ENCODE measurements around the gene MMRN2.

Gene MMRN2

DNA sequence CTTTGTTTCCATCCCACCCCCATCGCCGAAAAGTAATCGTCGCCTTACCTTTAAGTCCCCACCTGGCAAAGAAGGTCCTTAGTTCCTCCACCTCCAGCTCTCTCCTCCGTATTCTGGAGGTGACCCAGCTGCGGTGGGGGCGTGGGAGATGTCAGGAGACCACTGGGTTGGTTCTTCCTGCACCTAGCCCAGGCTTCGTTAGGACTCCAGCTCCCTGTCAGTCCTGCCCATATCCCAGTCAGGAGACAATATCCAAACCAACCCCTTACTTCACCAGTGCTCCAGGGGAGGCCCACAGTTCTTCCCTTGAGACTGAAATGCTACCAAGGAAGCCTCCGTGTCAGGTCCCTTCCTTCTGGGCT, 11.6 kb upstream of the MMRN2 start:
- no peak for DNase-seq

GRCh38 chr10:86968271-86968993, 11.0 kb upstream of the MMRN2 start, which contains the start of gene ADIRF:
ADIRF (plus strand) TSS chr10:86968482; CDS start chr10:86968545, 63 bp downstream.
- no peak for DNase-seq

- no peak for DNase-seq
Observed at GRCh38 chr10:86967481-86967941, 10.1 kb upstream of the MMRN2 start.

- DNase-seq = no peak
Observed at GRCh38 chr10:86965986-86966654, 8.7 kb upstream of the MMRN2 start.

- no peak for DNase-seq
Observed at GRCh38 chr10:86964847-86965190, 7.4 kb upstream of the MMRN2 start.

GRCh38 chr10:86964061-86964846, 6.8 kb upstream of the MMRN2 start:
- no peak for DNase-seq

DNA sequence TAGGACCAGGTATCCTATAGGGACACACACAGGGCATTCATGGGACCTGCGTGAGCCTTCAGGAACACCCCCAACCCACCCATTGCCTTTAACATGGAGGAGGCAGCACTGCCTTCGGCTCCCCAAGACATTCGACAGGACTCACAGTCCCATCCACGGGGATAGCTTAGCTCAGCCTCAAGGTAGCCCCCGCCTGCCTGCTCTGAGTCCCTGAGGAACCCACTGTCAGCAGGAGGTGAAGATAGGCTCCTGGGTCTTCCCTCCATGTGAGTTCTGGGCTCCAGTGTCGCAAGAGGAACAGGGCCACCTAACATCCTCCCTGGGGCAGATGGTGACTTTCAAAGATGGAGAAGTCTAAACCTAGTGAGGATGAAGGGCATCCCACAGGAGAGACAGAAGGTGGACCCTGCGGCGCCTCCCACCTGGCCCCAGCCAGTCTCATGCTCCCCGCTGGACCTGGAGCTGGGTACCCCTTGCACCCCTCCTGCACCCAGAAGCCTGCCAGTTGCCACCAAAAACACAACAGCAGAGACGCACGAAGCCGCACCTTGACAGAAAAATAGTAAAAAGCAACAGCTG, 6.0 kb upstream of the MMRN2 start:
- no peak for DNase-seq

- DNase-seq = no peak
Observed at GRCh38 chr10:86962981-86963310, 5.5 kb upstream of the MMRN2 start.

DNA sequence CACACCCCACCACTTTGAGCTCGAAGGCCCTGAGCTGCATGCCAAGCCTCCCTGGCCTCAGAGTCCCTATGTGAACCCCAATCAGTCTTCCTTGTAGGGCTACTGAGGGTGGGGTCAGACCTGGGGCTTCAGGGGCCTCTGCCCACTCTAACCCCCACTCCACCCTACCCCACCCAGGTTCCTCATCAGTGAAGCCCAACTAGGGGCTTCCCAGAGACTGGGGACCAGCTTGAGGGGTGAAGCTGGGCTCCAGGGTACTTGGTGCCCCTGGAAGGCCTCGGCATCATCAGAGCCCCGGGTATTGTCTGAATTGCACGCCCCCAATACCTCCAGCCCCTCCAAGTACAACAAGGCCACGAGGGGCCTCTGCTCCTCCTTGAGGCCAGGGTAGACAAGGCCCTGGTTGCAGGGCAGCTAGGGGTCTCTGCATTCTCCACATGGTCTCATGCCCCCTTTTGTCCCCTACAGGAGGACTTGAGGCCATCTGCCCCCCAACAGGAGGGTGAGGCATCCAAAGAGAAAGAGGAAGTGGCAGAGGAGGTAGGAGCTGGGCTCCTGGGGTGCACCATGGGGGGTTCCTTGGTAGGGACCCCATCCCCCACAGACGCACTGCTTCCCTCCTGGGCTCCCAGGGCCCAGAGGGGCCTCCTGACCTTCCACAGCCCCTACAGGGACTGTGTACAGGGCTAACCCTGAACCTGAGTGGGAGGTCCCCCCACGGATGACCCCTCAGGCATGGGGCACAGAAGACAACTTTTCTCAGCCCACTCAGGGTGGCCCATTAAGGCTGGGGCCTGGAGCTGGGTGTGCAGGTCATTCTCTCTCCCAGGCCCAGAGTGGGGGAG, 4.9 kb upstream of the MMRN2 start:
- DNase-seq = no peak

DNA sequence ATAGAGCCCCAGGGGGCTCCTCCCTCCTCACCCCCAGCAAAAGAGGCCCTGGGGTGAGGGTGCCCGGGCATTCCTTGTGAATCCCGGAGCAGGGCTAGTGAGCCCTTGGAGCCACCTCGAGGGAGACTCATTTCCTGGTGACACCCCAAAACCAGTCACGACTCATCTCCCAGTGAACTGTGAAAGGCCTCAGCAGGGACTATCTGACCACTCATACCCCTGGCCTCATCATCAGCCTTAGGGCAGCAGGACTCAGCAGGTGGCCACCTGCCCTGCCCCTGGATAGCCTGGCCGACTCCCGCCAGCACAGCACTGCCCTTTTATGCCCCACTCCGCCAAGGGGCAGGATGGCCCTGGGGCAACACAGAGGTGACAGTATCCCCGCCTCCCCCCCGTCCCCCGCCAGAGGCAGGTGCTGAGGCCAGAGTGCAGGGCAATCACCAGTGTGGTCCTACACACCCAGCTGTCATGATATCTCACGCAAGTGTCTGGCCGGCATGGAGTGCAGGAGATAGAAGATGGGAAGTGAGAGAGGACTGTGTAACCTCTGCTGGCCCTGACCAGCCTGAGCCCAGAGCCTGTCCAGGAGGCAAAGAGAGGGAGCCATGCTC, 4.2 kb upstream of the MMRN2 start:
- no peak for DNase-seq

DNA sequence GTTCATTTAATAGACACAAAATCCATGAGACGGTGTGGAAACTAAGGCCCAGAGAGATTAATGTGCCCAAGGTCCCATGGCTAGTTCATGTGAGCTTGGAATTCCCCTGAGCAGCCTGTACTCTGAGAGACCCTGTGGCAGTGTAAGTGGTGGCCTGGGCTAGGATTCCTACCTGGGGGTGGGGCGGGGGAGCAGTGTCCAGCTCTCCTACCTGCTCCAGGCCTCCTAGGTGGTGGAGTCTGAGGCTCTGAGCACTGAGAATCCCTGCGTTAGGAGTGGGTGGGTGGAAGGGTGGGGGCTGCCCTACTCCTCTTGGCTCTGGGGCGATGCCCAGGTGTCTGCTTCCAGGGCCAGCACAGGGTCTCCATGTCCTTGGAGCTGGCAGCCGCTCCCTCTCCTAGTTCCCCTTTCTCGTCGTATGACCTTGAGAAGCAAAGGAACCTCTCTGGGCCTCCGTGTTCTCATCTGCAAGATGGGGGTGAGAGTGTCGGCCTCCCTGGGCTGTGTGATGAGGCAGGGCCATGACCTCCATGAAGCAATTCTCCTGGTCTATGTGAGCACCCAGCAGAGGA, 3.5 kb upstream of the MMRN2 start:
- DNase-seq = no peak

- peak; percentile 62 for DNase-seq
Observed at GRCh38 chr10:86960003-86960862, 2.8 kb upstream of the MMRN2 start.

GRCh38 chr10:86959737-86960002, 2.3 kb upstream of the MMRN2 start:
- DNase-seq = no peak

- no peak for DNase-seq
Observed at GRCh38 chr10:86958901-86959736, 1.7 kb upstream of the MMRN2 start.

DNA sequence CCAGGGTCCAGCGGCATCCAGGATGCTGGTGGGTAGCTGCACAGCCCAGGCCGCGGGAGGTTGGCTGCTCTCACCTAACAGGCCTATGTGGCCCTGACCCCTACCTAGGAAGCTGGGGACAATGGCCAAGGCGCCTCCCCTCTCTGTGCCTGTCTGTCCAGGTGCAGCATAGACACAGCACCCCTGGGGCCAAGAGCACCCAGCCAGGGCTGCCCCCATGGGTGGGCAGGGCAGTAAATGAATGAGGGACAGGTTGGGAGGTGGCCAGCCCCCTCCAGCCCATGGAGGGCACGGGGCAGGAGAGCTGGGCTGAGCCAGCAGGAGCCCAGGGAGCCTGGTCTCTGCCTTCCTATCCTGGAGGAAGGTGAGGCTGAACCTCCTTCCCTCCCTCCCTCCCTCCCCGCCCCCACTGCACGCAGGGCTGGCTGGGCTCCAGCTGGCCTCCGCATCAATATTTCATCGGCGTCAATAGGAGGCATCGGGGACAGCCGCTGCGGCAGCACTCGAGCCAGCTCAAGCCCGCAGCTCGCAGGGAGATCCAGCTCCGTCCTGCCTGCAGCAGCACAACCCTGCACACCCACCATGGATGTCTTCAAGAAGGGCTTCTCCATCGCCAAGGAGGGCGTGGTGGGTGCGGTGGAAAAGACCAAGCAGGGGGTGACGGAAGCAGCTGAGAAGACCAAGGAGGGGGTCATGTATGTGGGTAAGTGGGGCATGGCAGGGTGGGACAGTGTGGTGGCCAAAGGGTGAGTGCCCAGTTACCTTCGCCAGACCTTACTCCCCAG, 893 bp upstream of the MMRN2 start, which contains the start of gene SNCG:
SNCG (plus strand) TSS at position 484 of the 785 bp plus-strand sequence; CDS start at position 583, 99 bp downstream.
- no peak for DNase-seq

GRCh38 chr10:86956848-86957448, 467 bp downstream of the MMRN2 start:
- no peak for DNase-seq

DNA sequence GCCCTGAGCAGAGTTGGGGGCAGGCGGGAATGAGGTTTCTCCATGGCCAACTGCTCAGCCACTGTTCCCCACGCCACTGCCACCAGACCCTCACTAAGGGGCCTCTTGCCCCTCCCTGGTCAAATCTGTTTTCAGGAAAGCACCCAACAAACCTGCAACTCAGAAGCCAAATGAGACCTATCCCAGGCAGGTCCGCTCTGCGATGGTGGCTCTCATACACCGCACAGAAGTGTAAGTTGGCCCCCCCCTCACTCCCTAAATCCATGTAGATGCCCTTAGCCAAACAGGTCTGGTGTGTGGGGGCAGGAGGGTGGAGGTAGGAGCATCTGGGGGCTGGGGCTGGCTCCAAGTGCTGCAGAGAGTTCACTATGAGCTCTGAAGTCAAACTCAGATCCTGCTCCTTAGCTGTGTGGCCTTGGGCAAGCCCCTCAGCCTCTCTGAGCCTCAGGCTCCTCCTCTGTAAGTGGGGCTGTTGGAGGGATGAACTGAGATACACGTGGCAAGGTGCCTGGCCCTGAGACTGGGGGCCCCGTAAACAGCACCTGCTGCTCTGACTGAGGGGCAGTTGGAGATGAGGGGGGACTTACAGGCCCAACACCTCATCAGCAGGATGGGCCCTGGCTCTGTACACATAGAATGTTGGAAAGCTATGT, 1.1 kb downstream of the MMRN2 start:
- no peak for DNase-seq

All from CD4-positive, alpha-beta T cell treated with Interleukin-12 subunit alpha and Interleukin-12 subunit beta, for 1 hour (primary cell).